HuH-7.5 (cell line): ENCODE data around the gene MAP3K7CL.

Experiments
- DNase-seq: peaks from one replicate; pipeline ENCODE4 v3.0.0; 2011; ENCODE audit warnings: low spot score

The MAP3K7CL gene

GRCh38 chr21:29196670-29197191 is 66.3 kb downstream of the MAP3K7CL start:
- DNase-seq, result no peak

GRCh38 chr21:29201186-29201585 is 70.7 kb downstream of the MAP3K7CL start:
- DNase-seq, result no peak

GRCh38 chr21:29205009-29205408 is 74.6 kb downstream of the MAP3K7CL start:
- no peak for DNase-seq

- no peak for DNase-seq
Observed at GRCh38 chr21:29205988-29206387, 75.5 kb downstream of the MAP3K7CL start.

GRCh38 chr21:29206445-29206844 is 76.0 kb downstream of the MAP3K7CL start:
- no peak for DNase-seq

GRCh38 chr21:29207201-29207600 is 76.8 kb downstream of the MAP3K7CL start:
- DNase-seq, result no peak

- no peak for DNase-seq
Observed at GRCh38 chr21:29208044-29208681, 77.7 kb downstream of the MAP3K7CL start.

GRCh38 chr21:29208682-29209059 is 78.2 kb downstream of the MAP3K7CL start:
- no peak for DNase-seq

- no peak for DNase-seq
Observed at GRCh38 chr21:29209696-29210095, 79.3 kb downstream of the MAP3K7CL start.

- no peak for DNase-seq
Observed at GRCh38 chr21:29211205-29211604, 80.8 kb downstream of the MAP3K7CL start.

- DNase-seq, result no peak
Observed at GRCh38 chr21:29212446-29212845, 82.0 kb downstream of the MAP3K7CL start.

GRCh38 chr21:29213513-29214385 is 83.3 kb downstream of the MAP3K7CL start:
- no peak for DNase-seq

- no peak for DNase-seq
Observed at GRCh38 chr21:29215709-29216108, 85.3 kb downstream of the MAP3K7CL start.

GRCh38 chr21:29217818-29218291 is 87.4 kb downstream of the MAP3K7CL start:
- no peak for DNase-seq

- DNase-seq, result no peak
Observed at GRCh38 chr21:29218749-29219148, 88.3 kb downstream of the MAP3K7CL start.

GRCh38 chr21:29219165-29219770 is 88.8 kb downstream of the MAP3K7CL start:
- DNase-seq, result no peak

- DNase-seq, result no peak
Observed at GRCh38 chr21:29221253-29221744, 90.9 kb downstream of the MAP3K7CL start.

GRCh38 chr21:29224006-29224405 is 93.6 kb downstream of the MAP3K7CL start:
- DNase-seq, result no peak
